Measurements from ENCODE around the gene ITPR1. TPM values are rescaled to one million over a fixed set of nuclear protein-coding genes. Genes with fewer than 3 reads are reported as not detected.

The ITPR1 gene
- polyA plus RNA-seq, 1 donor from 2014 or later = 2.1 TPM

GRCh38 chr3:4575381-4575780 lies 82.2 kb downstream of the ITPR1 start:
- Histone ChIP-seq H3K9me2 (ENCODE audit: insufficient read depth, low read length) (no peaks in the 10 kb centered on the region), H3K9ac (ENCODE audit: low read length) (no peak overlapping the region), H3K79me2 (replicated peaks; ENCODE audit: insufficient read depth, low read length) (no peaks in the 10 kb centered on the region), H3K27me3 (ENCODE audit: insufficient read depth, low read depth, low read length) (no peaks in the 10 kb centered on the region), H4K20me1 (ENCODE audit: insufficient read depth) (no peaks in the 10 kb centered on the region), H3F3A (ENCODE audit: insufficient read depth, low read length, poor library complexity, severe bottlenecking) (no peaks in the 10 kb centered on the region), H2AFZ (ENCODE audit: low read depth, low read length) (no peak overlapping the region), H3K4me3 (ENCODE audit: low read length) (no peak overlapping the region), H3K9me3 (ENCODE audit: low read length) (no peaks in the 10 kb centered on the region), H3K27ac (ENCODE audit: low read length) (no peak overlapping the region), H3K4me2 (ENCODE audit: low read length) (no peak overlapping the region), H3K36me3 (ENCODE audit: insufficient read depth, low read length) (no peaks in the 10 kb centered on the region)
- TF ChIP-seq SMC3 (conservative IDR thresholded peaks at IDR 0.05; ENCODE audit: poor library complexity) = no peak
- TF ChIP-seq CTCF (IDR thresholded peaks at IDR 0.05; ENCODE audit: poor library complexity, severe bottlenecking) = no peak
- no peak for TF ChIP-seq MXI1 (conservative IDR thresholded peaks at IDR 0.05; ENCODE audit: poor library complexity, severe bottlenecking)
- TF ChIP-seq EZH2 (IDR thresholded peaks at IDR 0.05; ENCODE audit: borderline replicate concordance, insufficient read depth, low read length, poor library complexity, severe bottlenecking) = no peak
- no peak for TF ChIP-seq REST (IDR thresholded peaks at IDR 0.05; ENCODE audit: borderline replicate concordance)
- no peak for TF ChIP-seq EP300 (conservative IDR thresholded peaks at IDR 0.05; ENCODE audit: poor library complexity, severe bottlenecking)
- TF ChIP-seq RAD21 (conservative IDR thresholded peaks at IDR 0.05) = no peak
- no peak for TF ChIP-seq POLR2AphosphoS5 (IDR thresholded peaks at IDR 0.05)
- no peak for TF ChIP-seq TAF1 (IDR thresholded peaks at IDR 0.05; ENCODE audit: low read depth)

GRCh38 chr3:4577721-4578120 lies 84.6 kb downstream of the ITPR1 start:
- Histone ChIP-seq H3K4me3 (ENCODE audit: low read length) (no peak overlapping the region), H3K9ac (ENCODE audit: low read length) (no peak overlapping the region), H4K20me1 (ENCODE audit: insufficient read depth) (no peaks in the 10 kb centered on the region), H2AFZ (ENCODE audit: low read depth, low read length) (no peak overlapping the region), H3K9me2 (ENCODE audit: insufficient read depth, low read length) (no peaks in the 10 kb centered on the region), H3K79me2 (replicated peaks; ENCODE audit: insufficient read depth, low read length) (no peaks in the 10 kb centered on the region), H3K36me3 (ENCODE audit: insufficient read depth, low read length) (no peaks in the 10 kb centered on the region), H3K4me2 (ENCODE audit: low read length) (no peak overlapping the region), H3K9me3 (ENCODE audit: low read length) (no peaks in the 10 kb centered on the region), H3K27ac (ENCODE audit: low read length) (no peak overlapping the region), H3F3A (ENCODE audit: insufficient read depth, low read length, poor library complexity, severe bottlenecking) (no peaks in the 10 kb centered on the region), H3K27me3 (ENCODE audit: insufficient read depth, low read depth, low read length) (no peaks in the 10 kb centered on the region)
- TF ChIP-seq CTCF (IDR thresholded peaks at IDR 0.05; ENCODE audit: poor library complexity, severe bottlenecking) (no peak), REST (IDR thresholded peaks at IDR 0.05; ENCODE audit: borderline replicate concordance) (no peak), SMC3 (conservative IDR thresholded peaks at IDR 0.05; ENCODE audit: poor library complexity) (no peak), TAF1 (IDR thresholded peaks at IDR 0.05; ENCODE audit: low read depth) (no peak), POLR2AphosphoS5 (IDR thresholded peaks at IDR 0.05) (no peak), EZH2 (IDR thresholded peaks at IDR 0.05; ENCODE audit: borderline replicate concordance, insufficient read depth, low read length, poor library complexity, severe bottlenecking) (no peak)

All from neural cell (in vitro differentiated cells).